ENCODE data around the gene NPY. TPM values are rescaled to one million over a fixed set of nuclear protein-coding genes. Genes with fewer than 3 reads are reported as not detected.

The NPY gene
- total and polyA plus RNA-seq, 10 of the 15 experiments (the other 5 are each of a cell fraction or from before 2014, with no cell fraction given): not detected

DNA sequence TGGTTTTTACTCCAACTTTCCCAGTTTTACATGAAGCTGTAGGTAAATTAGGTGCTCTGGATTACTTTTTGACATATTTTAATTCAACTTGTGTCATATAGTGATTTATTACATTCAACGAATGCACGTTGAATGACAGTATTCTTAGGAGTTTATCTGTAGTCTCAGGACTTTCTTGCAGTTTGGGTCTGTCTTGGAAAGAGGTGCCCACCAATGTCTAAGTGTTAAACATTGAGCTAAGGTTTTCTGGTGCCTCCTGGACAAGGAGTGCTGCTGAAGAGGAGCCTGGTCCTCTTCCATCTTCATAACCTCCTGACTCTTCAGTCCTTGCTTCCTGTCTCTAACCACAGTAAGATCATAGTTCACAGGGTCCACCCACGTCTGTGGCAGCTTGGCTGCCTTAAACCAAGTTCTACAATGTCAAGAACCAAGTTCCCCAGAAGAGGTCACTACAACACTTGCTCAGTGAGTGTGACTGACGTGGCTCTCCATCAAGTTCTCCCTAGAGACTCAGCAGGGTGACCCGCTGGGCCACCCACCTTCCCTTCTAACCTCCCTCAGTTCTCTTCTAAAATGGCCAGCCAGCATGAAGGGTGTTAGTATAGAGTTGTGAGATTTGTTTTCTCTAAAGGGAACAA is 6.1 kb downstream of the NPY start:
- Histone ChIP-seq H3K9me3 (replicated peaks; ENCODE audit: control insufficient read depth, insufficient read depth, low read length) (no peaks in the 10 kb centered on the region), H3K4me1 (ENCODE audit: control insufficient read depth, insufficient read depth, low read length) (0 out of 2 replicates have a peak, but pooled peaks cover 2% of the 10 kb centered on the region), H2AFZ (ENCODE audit: control insufficient read depth, low read depth, low read length) (no peak overlapping the region; the same call in 1 of the 2 replicates), H4K20me1 (ENCODE audit: control insufficient read depth, insufficient read depth) (no peaks in the 10 kb centered on the region), H3K36me3 (ENCODE audit: control insufficient read depth in 2 of 2, insufficient read depth in 2 of 2, low read length in 1 of 2) (no peaks in the 10 kb centered on the region), H3K9ac (ENCODE audit: control insufficient read depth, insufficient read depth, low read length) (no peak overlapping the region), H3K79me2 (ENCODE audit: control insufficient read depth, insufficient read depth, low read length) (no peaks in the 10 kb centered on the region), H3K27ac (ENCODE audit: control insufficient read depth, insufficient read depth) (no peak overlapping the region), H3K4me2 (ENCODE audit: control insufficient read depth, insufficient read depth) (no peak overlapping the region), H3K27me3 (replicated peaks in 1 of 2; ENCODE audit: control insufficient read depth in 2 of 2, insufficient read depth in 2 of 2, low read length in 1 of 2) (peaks cover 7% of the 10 kb centered on the region in 2 experiments), H3K4me3 (no peak overlapping the region)
- RAD21 ChIA-PET (ENCODE audit: unreplicated experiment): interaction anchor here (0.6 to 2.5 kb wide), 10 partner anchors 91 to 593 kb away, joined by 3 to 21 read pairs (median 4); no protein-coding TSS in a partner anchor
- DNase-seq (ENCODE audit: low read depth, low spot score): peak; percentile 70
- CTCF ChIA-PET: interaction anchor here (0.5 to 3.3 kb wide), 33 partner anchors 8 to 811 kb away, joined by 3 to 31 read pairs (median 4); no protein-coding TSS in a partner anchor
- FAIRE-seq: peak; percentile 94
- SMC1A ChIA-PET (ENCODE audit: uncharacterized antibody, unreplicated experiment): interaction anchor here (0.7 to 2.9 kb wide), 17 partner anchors 9 to 577 kb away, joined by 3 to 18 read pairs (median 3); no protein-coding TSS in a partner anchor
- 27% methylated on average over 5 of the region's 5 CpGs for WGBS (ENCODE audit: insufficient coverage, insufficient replicate concordance, low lambda C conversion rate, missing lambda C conversion rate)
- peak; percentile 99 for ATAC-seq
- BruUV-seq (replicated peaks): no TSS peak
- intact Hi-C loops (cut with micrococcal nuclease; ENCODE audit: unreplicated experiment): loop anchor here (1.0 kb wide), 3 partner anchors 92 to 375 kb away; no protein-coding TSS in a partner anchor
- in situ Hi-C loops (cut with MboI): loop anchor here (5.0 to 10.0 kb wide), 3 partner anchors 87 to 715 kb away; no protein-coding TSS in a partner anchor
- POLR2A ChIA-PET: no interaction called here
- TF ChIP-seq POU2F2 (IDR thresholded peaks at IDR 0.05; ENCODE audit: borderline replicate concordance, low read depth, low read length) (peak; percentile 56; the same call in 1 of the 3 replicates), WRNIP1 (IDR thresholded peaks at IDR 0.05; ENCODE audit: borderline replicate concordance, low read depth, low read length) (0 out of 2 replicates have a peak, but pooled peaks have one; percentile 66), SIN3A (IDR thresholded peaks at IDR 0.05; ENCODE audit: low read depth, low read length) (no peak), MTA3 (IDR thresholded peaks at IDR 0.05; ENCODE audit: borderline replicate concordance, low read length) (no peak), ZNF207 (IDR thresholded peaks at IDR 0.05; ENCODE audit: borderline replicate concordance) (no peak), EGR1 (IDR thresholded peaks at IDR 0.05; ENCODE audit: borderline replicate concordance in 1 of 2, low read depth in 2 of 2, low read length in 2 of 2) (peak in 1 of 2 experiments; percentile 87; a peak in 2 of 3 replicates), CREB1 (IDR thresholded peaks at IDR 0.05; ENCODE audit: low read depth) (peak; percentile 53; the same call in 1 of the 2 replicates), ATF7 (IDR thresholded peaks at IDR 0.05; ENCODE audit: low read depth) (peak; percentile 45; the same call in 1 of the 2 replicates), BHLHE40 (IDR thresholded peaks at IDR 0.05; ENCODE audit: borderline replicate concordance in 1 of 2, low read depth in 2 of 2, low read length in 1 of 2) (0 out of 4 replicates have a peak, but pooled peaks of 1 of the 2 experiments have one; percentile 15), NR2C1 (IDR thresholded peaks at IDR 0.05) (peak; percentile 44), PAX8 (IDR thresholded peaks at IDR 0.05) (no peak), KAT2A (conservative IDR thresholded peaks at IDR 0.05; ENCODE audit: control insufficient read depth, low read depth, low read length) (no peak), SPI1 (IDR thresholded peaks at IDR 0.05; ENCODE audit: borderline replicate concordance, insufficient read depth, low read depth, low read length) (no peak), IKZF1 (conservative IDR thresholded peaks at IDR 0.05) (peak; percentile 62; the same call in 1 of the 2 replicates), SMC3 (IDR thresholded peaks at IDR 0.05; ENCODE audit: borderline replicate concordance, low read length) (peak; percentile 83; the same call in 1 of the 2 replicates), RCOR1 (conservative IDR thresholded peaks at IDR 0.05; ENCODE audit: low read depth, low read length) (0 out of 2 replicates have a peak, but pooled peaks have one; percentile 76), RFX5 (IDR thresholded peaks at IDR 0.05; ENCODE audit: low read depth, low read length) (no peak), NKRF (conservative IDR thresholded peaks at IDR 0.05) (no peak), YY1 (IDR thresholded peaks at IDR 0.05; ENCODE audit: low read depth, low read length) (peak; percentile 57; the same call in 1 of the 2 replicates), FOXM1 (IDR thresholded peaks at IDR 0.05; ENCODE audit: low read depth, low read length) (0 out of 2 replicates have a peak, but pooled peaks have one; percentile 51), RUNX3 (IDR thresholded peaks at IDR 0.05; ENCODE audit: low read length) (peak; percentile 90), NR2C2 (IDR thresholded peaks at IDR 0.05; ENCODE audit: borderline replicate concordance, control insufficient read depth, insufficient read length, low read depth) (no peak), CHD1 (IDR thresholded peaks at IDR 0.05; ENCODE audit: low read depth, low read length) (no peak), SREBF2 (IDR thresholded peaks at IDR 0.05; ENCODE audit: low read length) (no peak)

Data from GM12878 (cell line).